ENCODE data around the gene PFKFB4.
A peak's percentile ranks its signal among the peaks of the same experiment; 100 is the strongest.

Gene PFKFB4

DNA sequence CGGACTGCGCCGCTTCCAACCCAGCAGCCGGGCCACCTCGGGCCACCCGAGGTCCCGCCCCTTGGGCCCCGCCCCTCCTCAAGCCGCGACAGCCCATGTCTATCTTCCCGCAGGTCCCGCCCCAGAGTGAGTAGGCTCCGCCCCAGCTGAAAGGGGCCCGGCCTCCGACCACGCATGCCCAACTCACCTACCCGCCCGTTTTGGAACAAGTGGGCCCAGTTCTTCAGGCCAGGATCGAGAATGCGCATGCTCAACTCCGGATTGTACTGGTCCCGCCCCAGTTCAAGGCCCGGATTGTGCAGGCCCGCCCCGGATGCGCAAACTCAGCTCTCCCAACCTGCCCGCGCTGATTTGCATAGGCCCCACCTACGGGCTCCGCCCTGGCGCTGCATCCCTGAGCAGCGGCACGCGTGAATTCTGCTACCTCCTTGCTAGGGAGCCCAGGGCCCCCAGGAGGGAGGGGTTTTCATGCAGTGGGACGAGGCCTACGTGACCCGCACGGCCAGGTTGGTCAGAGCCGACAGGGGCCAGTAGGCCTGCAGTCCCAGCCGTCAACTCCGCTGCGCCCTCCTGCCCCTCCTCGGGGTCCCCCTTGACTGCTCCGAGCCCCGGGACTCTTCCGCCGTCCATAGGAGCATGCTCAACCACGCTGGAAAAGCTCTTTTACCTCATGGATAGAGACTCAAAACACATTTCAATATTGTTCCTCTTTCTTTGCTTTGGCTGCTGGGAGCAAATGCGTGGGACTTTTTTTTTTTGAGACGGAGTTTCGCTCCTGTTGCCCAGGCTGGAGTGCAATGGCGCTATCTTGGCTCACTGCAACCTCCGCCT lies at the start of gene PFKFB4:
Gene PFKFB4 (minus strand): TSS at position 8 of the 831 bp plus-strand sequence. CDS start 26 bp downstream, outside the sequence.
- peak; percentile 100 for DNase-seq

GRCh38 chr3:48601622-48601994 lies 45.0 kb upstream of the PFKFB4 start:
- DNase-seq = no peak
- TF ChIP-seq GATA1 (IDR thresholded peaks at IDR 0.05; ENCODE audit: low read depth, low read length) = no peak

More for the DNA sequence above, at the start of gene PFKFB4:
- TF ChIP-seq POLR2A (IDR thresholded peaks at IDR 0.05; ENCODE audit: low read length) = peak; percentile 31
- TF ChIP-seq GATA1 (IDR thresholded peaks at IDR 0.05; ENCODE audit: low read depth, low read length) = no peak

DNA sequence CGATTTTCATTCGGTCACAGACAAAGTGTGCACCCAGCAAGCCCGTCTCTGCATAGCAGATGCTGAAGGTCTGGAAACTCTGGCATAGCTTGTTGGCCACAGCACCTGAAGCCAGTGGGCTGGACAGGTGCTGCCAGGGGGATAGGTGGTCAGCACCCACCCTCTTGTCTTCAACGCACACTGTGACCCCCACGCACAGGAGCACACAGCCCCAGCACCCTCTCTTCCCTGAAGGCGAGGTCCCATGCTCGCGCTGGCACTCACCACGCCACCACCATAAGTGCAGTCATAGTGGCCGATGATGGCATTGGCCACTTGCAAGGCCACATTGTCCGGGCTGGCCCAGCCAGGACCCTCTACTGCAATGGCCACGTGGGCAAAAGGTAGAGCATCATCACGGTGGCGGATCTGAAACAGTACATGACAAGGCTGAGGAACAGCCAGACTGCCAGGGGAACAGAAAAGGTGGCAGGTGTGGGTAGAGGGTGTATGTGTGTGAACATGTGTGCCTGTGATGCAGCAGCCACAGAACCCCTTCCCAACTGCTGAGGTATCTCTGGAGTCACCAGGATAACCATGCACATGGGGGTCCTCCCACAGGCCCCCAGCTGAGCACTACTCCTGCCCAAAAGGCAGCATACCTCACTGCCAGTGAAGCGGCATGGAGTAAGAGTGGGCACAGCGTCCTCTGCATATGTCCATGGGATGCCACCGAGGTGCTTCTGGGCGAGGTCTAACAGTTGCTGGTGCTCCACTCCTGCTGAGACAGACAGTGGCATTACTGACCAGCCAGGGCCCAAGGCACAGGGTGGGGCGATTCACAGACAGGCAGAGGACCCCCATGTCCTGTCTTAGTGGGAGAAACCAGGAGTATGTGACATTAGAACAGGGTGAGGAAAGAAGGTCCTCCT lies 44.4 kb upstream of the PFKFB4 start:
- no peak for DNase-seq

DNA sequence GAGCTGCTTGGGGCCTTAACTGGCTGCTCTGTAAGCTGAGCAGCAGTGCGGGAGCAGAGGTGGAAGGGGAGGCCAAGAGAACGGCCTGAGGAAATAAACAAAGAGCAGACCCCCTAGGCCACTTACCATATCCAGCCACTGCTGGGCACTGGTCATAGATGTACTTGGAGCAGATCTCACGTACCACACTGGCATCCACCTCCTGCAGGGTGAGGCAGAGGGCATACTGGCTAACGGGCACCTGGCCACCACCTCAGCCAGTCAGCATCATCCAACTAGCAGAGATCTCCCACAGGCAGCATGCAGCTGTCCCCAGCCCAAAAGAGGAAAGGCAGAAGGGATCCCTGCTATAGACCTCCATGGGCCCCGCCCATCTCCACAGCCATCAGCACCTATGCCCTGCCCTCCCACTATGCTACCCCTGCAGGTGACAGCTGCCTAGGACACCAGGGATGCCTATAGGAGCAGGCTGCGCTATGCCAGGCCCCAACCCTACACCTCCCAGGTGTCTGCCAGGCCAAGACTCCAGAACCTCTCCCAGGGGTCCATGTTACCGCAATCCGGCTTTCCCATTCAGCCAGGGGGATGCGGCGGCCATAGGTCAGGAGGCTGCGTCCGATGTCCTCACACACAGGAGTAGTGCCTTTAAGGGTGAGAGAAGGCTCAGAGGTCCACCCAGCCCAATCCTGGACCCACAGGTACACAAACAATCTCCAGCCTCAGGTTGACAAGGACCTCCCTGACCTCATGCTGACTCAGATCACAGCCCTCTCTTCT lies 43.1 kb upstream of the PFKFB4 start:
- no peak for TF ChIP-seq GATA1 (IDR thresholded peaks at IDR 0.05; ENCODE audit: low read depth, low read length)
- no peak for TF ChIP-seq POLR2A (IDR thresholded peaks at IDR 0.05; ENCODE audit: low read length)
- DNase-seq = no peak

More for the DNA sequence above, 44.4 kb upstream of the PFKFB4 start:
- no peak for TF ChIP-seq POLR2A (IDR thresholded peaks at IDR 0.05; ENCODE audit: low read length)
- TF ChIP-seq GATA1 (IDR thresholded peaks at IDR 0.05; ENCODE audit: low read depth, low read length) = no peak

DNA sequence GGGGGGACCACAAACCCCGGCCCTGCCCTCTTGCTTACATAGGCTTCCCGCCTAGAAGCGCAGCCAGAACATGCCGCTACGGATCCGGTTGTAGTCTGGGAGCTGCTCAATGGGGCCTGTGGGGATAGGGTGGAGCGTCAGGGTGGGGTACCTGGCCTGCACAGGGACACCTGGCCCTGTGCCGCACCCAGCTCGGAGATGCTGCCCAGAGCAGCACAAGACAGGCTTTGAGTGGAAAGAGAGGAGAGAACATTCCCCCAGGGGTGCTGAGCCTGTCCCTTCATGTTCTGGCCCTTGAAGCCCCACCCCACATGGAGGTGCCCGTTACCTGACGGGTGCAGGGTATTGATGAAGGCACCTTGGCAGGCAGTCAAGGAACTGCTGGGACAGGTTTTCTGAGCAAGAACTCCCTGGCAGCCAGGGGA lies 42.5 kb upstream of the PFKFB4 start:
- DNase-seq = no peak
- TF ChIP-seq POLR2A (IDR thresholded peaks at IDR 0.05; ENCODE audit: low read length) (no peak), GATA1 (IDR thresholded peaks at IDR 0.05; ENCODE audit: low read depth, low read length) (no peak)

GRCh38 chr3:48598323-48599076 lies 41.9 kb upstream of the PFKFB4 start:
- no peak for DNase-seq
- no peak for TF ChIP-seq GATA1 (IDR thresholded peaks at IDR 0.05; ENCODE audit: low read depth, low read length)
- TF ChIP-seq POLR2A (IDR thresholded peaks at IDR 0.05; ENCODE audit: low read length) = no peak

DNA sequence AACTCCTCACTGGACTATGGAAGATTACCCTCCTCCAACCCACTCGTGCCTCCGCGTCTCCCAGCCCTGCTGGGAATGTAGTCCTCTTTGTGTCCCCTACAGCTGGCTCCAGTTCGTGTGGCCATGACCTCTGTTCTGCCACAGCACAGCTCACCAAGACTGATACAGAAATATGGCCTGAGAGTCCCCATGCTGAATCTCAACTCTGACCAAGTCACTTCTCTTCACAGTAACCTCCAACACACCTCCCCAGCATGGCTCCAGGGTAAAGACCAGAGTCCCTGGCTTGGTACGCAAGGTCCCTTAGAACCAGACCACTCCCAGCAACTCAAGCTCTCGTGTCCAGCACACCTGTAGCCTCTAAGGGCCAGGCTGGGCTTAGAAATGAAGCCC lies 40.8 kb upstream of the PFKFB4 start:
- DNase-seq = no peak
- no peak for TF ChIP-seq GATA1 (IDR thresholded peaks at IDR 0.05; ENCODE audit: low read depth, low read length)
- TF ChIP-seq POLR2A (IDR thresholded peaks at IDR 0.05; ENCODE audit: low read length) = peak; percentile 25

- DNase-seq = no peak
- TF ChIP-seq GATA1 (IDR thresholded peaks at IDR 0.05; ENCODE audit: low read depth, low read length) (no peak), POLR2A (IDR thresholded peaks at IDR 0.05; ENCODE audit: low read length) (no peak)
Observed at GRCh38 chr3:48596676-48597407, 40.2 kb upstream of the PFKFB4 start.

DNA sequence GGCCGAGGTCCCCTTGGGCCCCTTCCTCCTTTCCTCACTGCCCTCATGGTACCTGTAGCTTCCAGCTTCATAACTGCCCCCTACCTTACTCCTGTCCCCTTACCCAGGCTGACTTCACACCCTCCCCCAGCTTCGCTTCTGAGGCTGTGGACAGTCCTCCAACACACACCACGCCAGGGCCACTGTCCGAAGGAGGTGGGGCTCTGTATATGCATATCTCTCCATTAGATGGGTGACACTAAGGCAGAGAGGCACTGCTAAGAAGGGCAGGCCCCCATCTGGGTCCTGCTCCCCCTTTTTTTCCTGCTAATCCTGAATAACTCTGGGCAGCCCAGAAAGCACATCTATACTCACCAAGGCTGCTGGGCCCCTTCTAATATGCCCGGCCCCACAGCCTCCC lies 39.6 kb upstream of the PFKFB4 start:
- DNase-seq = no peak
- TF ChIP-seq POLR2A (IDR thresholded peaks at IDR 0.05; ENCODE audit: low read length) (no peak), GATA1 (IDR thresholded peaks at IDR 0.05; ENCODE audit: low read depth, low read length) (no peak)

- TF ChIP-seq GATA1 (IDR thresholded peaks at IDR 0.05; ENCODE audit: low read depth, low read length) (no peak), POLR2A (IDR thresholded peaks at IDR 0.05; ENCODE audit: low read length) (no peak)
- DNase-seq = peak; percentile 23 to 58
Observed at GRCh38 chr3:48595526-48596121, 39.0 kb upstream of the PFKFB4 start.

DNA sequence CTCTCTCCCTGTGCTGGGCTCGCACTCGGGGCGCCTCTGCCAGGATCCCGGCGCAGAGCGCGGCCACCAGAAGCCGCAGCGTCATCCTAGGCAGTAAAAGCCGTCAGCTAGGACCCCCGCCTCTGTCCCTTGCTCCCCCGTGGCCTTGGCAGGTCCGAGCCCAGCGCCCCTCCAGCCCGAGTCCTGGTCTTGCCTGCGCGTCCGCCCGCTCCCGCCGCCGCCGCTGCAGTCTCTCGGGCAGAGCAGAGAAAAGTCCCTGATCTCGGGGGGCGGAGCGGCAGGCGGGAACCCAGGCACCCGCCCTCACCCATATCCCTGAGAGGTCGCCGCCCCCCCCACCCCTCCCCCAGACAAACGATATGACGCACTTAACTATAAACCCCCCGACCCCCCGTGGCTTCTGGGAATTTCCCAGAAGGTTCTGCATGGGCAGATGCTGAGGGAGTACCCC lies 38.5 kb upstream of the PFKFB4 start, which contains the start of gene COL7A1:
Gene COL7A1 (minus strand): TSS at position 255 of the 451 bp plus-strand sequence. CDS start 170 bp downstream, at position 85.
- TF ChIP-seq POLR2A (IDR thresholded peaks at IDR 0.05; ENCODE audit: low read length) (no peak), GATA1 (IDR thresholded peaks at IDR 0.05; ENCODE audit: low read depth, low read length) (no peak)
- no peak for DNase-seq
